Umbilical cord (tissue), 2 donors: ENCODE results near the gene RELN. TPM values are rescaled to one million over a fixed set of nuclear protein-coding genes. Genes with fewer than 3 reads are reported as not detected.

Experiments
- DNase-seq: peaks from one replicate; pipeline ENCODE4 v3.0.0-alpha.2; 2015; ENCODE audit warnings: low spot score
- total RNA-seq: library from RNA; depleted of rRNA; stranded (reverse); fragments of >200 nt; gene quantifications from one replicate; pipeline ENCODE4 v1.2.3, GENCODE V29; 2014; ENCODE audit warnings: low replicate concordance; ENCODE audit not compliant: insufficient read depth

RELN gene
- total RNA-seq, 1 donor from 2014 or later = 1.2 TPM

DNA sequence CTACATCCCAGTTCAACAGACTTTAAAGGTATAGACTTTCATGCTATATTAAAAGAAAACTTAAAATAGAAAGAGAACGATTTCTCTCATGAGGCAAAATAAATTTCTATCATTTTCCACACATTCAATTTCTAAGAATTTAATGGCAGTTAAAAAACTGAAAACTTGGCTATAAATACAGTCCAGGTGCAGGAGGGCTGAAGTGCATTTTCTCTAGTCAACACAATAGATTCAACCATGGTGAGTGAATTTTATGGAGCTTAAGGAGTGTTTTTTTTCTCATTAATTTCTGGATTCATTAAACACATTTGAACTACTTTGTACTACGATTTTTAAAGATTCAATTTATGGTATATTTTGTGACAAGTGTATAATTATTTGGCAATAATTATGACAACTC lies 302.7 kb downstream of the RELN start:
- DNase-seq = no peak

DNA sequence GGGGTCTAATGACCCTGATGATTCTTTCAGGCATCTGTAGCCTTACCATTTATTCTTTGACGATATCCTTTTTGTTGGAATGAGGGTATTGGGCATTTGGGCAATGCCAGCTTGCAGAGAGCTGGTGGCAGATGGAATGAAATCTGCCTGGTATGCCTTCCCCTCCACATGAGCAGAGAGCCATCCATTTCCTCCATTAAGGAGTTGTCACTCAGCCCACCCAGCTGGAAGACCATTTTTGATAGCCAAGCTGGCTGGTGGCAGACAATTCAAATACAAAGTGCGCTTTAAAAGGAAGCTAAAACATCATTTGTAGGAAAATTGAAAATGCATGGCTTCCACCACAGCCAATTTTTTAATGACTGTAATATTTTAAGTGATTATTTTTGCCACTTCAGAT lies 303.4 kb downstream of the RELN start:
- no peak for DNase-seq

- no peak for DNase-seq
These were observed 303.8 kb downstream of the RELN start for GRCh38 chr7:103685646-103686045.

DNA sequence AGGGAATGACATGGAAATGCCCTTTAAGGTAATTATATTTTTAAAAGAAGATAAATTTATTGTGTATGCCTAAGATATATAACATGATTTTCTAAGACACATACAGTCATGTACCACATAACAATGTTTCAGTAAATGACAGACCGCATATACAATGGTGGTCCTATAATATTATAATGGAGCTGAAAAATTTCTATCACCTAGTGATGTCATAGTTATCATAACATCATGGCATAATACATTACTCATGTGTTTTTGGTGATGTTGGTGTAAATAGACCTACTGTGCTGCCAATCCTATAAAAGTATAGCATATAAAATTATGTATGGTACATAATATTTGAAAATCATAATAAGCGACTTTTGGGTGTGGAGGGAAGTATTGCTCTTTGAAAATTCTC lies 306.1 kb downstream of the RELN start:
- DNase-seq = no peak

DNA sequence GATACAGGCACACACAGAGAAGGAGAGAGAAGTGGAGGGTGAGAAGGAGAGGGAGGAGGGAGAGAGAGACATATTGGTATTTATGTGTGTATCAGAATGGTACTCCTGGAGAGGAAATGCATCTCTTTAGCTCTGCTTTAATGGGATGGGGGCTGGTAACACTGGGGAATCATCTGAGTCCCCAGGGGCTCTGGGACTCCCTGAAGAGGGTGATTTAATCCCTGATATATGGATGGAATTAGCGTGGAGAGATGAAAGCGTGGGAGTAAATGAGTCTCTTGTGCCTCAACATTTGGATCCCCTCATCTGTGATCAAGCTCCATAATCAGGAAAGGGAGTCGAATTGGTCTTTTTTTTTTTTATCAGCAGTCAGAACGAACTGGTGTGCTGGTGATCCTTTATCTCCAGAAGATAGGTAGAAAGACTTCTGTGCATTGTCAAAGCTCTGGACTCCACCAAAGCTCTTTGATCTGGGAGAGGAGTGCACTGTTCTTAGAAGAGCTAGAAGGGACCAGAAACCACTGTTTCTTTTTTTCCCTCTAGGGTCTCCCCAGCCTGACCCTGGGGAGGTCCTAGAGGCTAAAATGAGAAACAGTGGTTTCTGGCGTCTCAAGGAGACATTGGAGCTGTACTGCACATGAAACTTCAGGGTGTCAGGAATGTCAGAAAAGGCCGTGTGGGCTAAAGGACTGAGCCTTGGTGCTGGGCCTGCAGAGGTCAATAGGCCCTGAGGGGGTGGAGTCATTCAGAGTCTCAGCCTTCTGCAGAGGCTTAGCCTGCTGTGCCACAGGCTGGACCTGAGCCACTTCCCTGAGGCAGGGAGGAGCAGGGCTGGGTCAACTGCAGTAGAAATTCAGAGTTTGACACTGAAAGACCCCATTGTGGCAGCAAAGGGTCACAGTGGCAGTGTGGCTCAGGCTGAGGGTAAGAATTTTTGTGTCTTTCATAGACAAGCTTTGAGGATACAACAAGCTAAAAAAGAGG lies 309.0 kb downstream of the RELN start:
- no peak for DNase-seq

GRCh38 chr7:103679151-103680132 lies 310.0 kb downstream of the RELN start:
- DNase-seq = no peak

DNA sequence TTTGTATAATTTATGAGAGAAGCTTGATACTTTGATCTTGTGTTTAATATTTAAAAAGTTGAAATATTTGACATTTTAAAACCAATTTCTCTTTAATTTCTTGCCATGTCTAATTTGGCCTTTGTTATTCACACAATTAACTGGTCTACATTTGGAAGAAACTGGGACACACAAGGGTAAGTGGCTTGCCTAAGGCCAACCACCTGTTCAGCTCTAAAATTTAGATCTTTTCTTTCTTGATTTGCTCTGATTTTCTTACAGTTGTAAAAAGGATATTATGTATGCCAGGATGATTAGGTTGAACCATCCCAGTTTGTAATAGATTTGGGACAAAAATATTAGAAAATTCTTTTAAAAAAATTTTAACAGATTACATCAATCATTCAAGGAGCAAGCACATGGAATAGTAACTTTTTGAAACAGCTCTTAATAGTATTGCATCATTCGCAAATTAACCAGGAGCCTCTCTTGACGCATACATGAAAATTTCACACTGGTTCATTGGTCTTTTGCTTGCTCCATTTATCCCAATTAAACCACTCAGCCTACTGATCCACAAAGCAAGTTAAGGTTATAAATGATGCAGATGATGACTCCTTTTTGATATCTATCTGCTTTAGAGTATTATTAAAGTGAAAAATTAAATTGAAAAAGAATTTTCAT lies 321.0 kb downstream of the RELN start:
- DNase-seq = no peak

GRCh38 chr7:103666326-103666725 lies 323.1 kb downstream of the RELN start:
- no peak for DNase-seq

GRCh38 chr7:103664577-103664976 lies 324.9 kb downstream of the RELN start:
- no peak for DNase-seq

DNA sequence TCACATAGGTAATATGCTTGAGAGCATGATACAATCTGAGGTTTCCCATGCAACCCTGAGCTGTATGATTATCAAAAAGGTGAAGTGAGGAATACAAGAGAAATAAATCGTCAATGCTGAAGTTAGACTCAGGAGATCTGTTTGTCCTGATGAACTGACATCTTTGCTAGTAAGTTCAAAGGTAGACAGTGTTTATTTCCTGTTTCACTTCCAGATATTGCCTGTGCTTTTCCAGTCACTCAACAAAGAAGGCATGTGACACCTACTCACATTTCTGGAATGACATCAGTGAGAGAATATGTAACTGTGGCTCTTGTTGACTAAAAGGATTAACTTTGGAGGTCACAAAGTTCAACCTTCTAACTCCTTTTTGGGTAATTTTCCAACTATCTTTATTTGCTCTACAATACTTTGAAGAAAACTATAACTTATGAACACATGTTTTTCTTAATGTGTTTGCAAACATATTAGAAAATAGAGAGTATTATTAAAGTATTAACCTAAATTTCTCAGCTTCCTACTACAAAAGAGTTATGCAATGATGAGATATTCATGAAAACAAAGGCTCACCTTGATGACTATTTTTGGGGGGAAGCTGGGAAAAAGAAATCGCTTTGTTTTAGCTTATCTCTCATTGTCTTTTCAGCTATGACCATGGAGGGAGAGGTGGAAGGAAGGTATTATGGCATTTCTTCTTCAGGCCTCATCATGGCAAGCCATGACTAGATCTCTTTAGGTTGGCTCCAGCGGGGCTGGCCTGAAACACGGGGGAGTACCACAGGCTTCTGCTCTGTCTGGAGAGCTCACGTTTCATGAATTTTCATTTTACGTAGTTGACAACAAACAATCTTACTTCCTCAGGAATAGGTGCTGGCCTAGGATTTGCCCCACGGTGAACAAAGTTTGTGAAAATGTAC lies 328.7 kb downstream of the RELN start:
- DNase-seq = no peak

- DNase-seq = no peak
These were observed 331.1 kb downstream of the RELN start for GRCh38 chr7:103658055-103659005.

- DNase-seq = no peak
These were observed 332.0 kb downstream of the RELN start for GRCh38 chr7:103657474-103657894.

- no peak for DNase-seq
These were observed 333.2 kb downstream of the RELN start for GRCh38 chr7:103656221-103656620.

DNA sequence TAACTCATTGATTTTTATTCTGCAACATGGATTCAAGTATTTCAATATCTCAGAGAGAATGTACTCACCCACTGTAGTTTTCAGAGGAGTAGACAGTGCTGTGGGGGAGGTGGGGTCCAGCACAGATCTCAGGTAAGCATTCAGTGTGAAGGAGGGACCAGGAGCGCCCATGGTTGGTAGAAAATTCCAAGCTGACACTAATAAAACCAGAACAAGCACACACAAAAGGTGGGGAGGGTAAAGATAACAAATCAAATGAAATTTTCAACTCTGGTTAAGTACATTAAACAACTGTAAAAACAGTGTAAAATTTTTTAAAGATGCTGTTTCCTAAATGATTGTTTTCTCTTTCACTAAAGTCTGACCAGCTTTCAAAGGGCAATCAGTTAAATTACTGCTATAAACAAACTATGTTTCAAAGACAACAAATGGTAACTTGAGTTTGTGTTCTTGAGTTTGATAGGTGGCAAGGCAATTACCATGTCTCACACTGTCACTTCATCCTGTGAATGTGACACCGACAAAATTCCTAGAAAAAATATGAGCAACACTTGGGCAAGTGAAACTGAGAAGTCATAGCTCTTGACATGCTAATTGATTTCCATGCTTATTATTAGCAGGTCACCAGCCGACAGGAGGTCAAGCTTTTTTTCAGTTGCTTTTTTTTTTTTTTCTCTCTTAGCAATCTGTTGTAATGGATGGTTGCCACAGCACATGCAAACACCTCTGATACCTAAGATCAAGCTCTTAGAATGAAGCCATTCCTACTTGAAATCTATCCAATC lies 337.7 kb downstream of the RELN start:
- no peak for DNase-seq

DNA sequence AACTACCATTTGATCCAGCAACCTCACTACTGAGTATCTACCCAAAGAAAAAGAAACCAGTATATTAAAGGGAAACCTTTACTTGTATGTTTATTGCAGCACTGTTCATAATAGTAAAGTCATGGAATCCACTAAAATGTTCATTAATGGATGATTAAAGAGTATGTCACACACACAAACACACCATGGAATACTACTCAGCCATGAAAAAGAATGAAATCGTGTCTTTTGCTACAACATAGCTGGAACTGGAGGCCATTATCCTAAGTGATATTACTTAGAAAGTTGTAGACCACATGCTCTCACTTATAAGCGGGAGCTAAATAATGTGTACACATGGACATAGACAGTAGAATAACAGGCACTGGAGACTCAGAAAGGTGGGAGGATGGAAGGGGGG lies 340.4 kb downstream of the RELN start:
- DNase-seq = no peak

DNA sequence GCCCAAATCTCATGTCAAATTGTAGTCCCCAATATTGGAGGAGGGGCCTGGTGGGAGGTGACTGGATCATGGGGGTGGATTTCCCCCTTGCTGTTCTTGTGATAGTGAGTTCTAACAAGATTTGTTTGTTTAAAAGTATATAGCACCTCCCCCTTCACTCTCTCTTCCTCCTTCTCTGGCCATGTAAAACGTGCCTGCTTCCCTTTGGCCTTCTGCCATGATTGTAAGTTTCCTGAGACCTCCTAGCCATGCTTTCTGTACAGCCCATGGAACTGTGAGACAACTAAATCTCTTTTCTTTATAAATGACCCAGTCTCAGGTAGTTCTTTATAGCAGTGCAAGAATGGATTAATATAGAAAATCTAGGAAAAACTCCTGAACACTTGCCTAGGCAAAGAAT lies 341.3 kb downstream of the RELN start:
- no peak for DNase-seq

DNA sequence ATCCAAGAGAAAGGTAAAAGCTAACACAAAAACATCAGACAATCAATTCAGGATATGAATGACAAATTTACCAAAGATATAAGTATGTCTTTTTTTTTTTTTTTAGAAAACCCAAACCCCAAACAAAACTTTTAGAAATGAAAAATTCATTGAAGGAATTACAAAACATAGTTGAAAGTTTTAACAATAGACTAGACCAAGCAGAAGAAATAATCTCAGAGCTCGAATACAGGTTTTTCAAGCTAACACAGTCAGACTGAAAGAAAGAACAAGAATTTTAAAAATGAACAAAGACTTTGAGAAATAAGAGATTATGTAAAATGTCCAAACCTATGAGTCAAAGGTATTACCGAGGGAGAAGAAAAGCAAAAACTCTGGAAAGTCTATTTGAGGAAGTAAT lies 345.1 kb downstream of the RELN start:
- DNase-seq = no peak

DNA sequence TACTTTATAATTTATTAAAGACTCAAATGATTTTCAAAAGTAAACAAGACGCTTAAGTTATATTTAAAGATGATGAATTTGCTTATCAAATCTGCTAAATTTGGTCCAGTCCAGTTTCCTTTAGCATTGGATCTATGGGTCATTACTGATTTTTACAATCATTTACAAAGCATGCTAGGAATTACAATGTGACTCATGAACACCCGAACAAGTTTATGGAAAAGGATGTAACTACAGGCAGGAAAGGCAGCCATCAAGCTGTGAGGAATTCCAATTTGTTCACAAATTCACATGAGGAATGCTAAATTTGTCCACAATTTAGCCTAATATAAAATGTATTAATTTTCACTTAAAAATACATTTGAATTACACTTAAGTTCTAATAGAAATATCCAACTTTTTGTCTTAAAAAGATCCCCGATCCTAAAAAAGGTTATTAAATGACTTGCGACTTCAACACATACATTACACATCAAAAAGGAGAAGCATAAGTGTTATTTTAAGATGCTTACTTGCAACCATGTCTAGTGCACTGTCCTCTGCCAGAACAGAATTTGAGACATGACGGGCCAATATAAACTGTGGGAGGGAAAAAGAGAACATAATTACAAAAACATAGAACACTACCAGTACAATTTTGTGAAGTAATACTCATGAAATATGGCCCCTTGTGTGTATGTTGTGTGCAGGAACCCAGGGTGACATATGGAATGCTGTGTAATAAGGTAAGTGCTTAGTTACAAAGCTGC lies 349.3 kb downstream of the RELN start:
- DNase-seq = no peak
